Inflammatory macrophage (primary cell): ENCODE data around the gene WDR82.
A peak's percentile ranks its signal among the peaks of the same experiment; 100 is the strongest.

Experiments
- DNase-seq, 2 donors: peaks; one replicate each; pipeline ENCODE4 v3.0.0-alpha.2; 2020 to 2022

Gene WDR82

DNA sequence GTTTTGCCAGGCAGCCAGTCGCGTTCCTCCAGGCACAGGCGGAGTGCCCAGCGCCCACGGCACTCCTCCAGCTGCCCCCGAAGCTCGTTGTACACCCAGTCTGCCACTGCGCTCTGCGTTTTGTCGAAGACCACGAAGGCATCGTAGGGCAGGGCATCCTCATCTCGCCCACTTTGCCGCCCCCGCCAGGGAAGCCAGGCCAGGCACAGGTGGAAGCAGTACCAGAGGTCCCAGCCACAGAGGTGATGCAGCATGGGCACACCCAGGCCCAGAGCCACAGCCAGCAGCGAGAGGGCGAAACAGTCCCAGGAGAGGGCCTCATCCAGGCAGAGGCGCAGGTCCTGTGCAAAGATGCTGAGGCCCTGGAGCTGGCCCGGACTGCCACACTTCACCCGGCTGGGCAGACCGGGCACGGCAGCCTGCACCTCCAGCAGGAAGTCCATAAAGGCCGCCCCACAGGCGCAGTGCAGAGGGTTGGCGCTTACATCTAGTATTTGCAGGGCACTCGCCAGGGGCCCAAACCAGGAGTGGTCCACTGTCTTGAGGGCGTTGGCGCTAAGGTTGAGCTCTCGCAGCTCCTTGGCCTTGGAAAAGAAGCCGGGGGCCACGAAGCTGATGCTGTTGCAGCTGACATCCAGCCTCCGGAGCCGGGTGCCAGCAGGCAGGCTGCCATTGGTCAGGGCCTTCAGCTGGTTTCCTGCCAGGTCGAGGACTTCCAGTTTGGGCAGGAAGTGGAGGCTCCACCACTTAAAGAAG is 56.7 kb downstream of the WDR82 start:
- no peak for DNase-seq

DNA sequence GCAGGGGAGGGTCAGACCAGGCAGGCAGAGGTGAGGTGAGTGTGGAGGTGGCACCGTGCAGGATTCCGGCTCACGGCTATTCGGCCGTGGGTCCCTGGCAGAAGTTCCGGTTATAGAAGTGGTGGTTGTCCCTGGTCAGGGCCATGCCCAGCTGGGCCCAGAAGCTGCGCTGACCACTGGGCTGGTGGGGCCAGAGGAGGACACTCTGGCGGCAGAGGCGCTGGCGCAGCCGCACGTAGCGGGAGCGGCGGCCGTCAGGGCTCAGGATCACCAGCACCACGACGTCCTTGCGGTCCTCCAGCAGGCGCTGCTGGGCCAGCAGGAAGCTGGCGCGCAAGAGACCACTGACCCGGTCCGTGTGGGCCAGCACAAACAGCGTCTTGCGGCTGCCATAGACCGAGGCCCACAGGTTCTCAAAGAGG is 57.3 kb downstream of the WDR82 start:
- DNase-seq: no peak

DNA sequence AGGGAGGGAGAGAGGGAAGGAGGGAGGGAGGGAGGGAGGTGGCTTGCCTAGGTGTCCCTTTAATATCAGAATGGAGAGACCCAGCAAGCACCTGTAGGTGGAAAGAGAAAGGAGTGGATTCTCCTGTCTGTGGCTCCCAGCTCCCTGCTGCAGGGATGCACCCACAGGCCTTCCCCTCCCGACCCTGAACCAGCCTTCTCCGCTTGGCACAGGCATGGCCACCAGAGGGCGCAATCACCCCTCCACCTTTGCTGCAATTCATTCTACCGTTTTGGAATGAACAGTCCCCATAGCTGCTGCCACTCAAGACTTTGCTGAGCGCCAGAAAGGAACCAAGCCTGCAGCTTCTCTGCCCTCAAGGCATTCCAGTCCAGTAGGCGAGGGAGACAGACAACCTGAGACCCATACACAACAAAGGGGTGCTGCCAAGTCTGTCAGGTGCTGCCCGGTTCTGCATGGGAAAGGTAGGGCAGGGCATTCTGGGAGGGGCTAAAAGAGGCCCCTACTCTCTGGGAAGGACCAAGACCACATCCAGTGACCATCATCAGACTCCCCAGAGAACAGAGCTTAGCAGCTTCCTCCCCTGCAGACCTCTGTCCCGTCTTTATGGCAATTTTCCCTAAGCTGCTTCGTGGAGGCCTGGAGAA is 57.9 kb downstream of the WDR82 start:
- DNase-seq: peak; percentile 81 to 86

DNA sequence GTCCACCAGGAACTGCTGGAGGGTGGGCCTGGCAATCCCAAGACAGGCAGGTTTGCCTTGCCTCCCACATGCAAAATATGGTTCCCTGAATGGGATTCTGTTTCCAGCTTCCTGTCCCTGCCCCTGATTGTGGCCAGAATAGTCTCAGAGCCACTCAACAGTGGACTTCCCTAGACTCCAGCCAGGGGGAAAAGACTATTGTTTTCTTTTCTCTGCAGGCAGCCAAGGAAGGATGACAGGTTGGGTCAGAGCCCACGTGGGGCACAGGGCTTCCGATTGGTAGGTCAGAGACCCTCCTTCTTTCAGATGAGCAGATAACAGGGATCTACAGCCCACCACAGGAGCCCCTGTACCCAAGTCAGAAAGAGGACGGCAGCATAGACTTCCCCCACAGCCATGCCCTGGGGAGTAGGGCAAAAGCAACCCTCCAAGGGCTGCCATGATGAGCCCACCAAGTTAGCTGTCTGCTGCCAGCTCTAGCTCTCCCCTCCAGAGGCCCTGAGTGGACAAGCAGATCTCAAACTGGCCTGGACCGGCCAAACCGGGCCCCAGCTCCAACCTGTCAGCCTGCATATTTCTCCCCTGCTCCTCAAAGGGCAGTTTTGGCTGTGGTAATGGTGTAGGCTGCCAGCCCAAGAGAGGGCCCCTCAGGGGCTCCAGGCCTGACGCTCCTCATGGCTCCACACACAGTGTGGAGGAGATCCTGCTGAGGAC is 59.4 kb downstream of the WDR82 start:
- no peak for DNase-seq

DNA sequence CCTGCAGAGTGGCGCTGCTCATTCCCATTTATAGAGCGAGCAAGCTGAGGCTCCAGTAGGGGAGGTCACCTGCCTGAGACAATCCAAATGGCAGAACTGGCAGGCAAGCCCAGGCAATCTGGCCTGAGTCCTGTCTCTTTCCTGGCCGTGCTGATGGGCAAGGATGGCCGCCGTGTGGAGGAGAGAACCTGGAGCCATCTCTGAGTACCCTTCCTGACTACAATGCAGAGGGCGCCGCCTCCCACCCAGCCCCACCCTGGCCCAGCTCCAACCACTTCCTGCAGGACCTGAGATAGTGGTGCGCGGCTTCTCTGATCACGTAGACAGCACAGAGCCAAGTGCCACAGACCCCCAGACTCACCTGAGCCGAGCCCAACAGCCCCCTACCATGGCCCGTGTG is 60.0 kb downstream of the WDR82 start:
- DNase-seq: no peak

DNA sequence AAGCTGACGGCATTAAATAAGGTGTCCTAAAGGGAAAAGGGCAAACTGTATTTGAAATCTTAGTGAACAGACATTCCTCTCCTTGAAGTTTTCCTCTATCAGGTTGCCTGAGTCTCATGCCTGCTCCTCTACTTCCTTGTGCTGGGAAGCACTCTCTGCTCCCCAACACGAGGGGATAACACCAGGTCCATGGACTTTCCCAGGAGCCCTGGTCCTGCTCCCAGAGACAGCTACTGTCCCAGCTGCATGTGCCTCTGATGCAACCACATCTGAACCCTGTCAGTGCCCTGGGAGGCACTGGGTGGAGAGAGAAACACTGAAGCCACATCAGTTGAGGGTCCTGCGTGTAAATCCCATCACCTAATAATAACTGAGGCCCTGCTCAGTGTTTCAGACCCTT is 60.4 kb downstream of the WDR82 start:
- no peak for DNase-seq

DNA sequence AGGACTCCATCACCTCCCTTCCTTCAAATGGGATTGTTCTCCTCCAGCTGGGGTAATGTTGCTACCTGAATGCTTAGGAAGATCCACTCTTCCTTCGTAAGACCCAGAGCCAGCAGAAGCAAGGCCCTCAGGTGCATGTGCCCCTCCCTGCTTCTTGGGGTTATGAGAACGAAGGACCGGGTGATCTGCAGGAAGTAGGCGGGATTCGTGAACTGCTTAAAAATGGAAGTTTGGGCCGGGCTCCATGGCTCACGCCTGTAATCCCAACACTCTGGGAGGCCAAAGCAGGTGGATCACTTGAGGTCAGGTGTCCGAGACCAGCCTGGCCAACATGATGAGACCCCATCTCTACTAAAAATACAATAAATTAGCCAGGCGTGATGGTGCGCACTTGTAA is 61.0 kb downstream of the WDR82 start:
- DNase-seq: no peak

DNA sequence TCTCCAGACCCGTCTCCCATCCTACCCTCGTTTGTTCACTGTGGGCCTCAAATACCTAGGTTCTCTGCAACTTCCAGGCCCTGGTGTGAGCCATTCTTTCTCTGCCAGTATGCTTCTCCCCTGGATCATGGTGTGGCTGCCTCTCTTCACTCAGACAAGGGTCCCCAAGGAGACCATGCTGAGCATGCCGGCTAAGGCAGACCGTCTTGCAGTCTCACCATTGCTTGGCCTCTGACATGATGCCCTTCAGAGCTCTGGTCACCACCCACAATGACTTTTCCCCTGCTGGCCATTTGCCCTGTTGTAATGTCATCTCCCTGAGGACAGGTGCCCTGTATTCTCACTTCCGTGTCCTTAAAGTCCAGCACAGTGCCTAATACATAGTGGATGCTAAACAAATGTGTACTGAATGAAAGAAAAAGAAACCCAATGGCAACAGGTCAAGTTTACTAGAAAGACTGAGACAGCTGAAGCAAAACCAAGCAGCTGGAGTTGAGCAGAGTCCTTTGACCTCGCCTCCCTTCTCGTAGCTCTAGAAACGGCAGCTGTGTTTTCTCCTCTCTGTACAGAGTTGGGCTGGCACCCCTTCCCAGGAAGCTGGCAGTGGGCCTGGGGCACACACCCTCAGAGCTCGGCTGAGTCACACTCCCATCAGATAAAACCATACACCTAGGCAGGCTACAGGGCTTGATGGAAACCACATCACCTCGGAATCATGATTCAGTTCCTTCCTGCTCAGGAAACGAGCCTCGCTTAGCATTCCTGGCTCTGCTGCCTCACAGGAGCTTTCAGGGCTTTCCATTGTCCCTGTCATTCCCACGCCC is 61.7 kb downstream of the WDR82 start:
- DNase-seq: peak in 1 of 2 donors; percentile 38

DNA sequence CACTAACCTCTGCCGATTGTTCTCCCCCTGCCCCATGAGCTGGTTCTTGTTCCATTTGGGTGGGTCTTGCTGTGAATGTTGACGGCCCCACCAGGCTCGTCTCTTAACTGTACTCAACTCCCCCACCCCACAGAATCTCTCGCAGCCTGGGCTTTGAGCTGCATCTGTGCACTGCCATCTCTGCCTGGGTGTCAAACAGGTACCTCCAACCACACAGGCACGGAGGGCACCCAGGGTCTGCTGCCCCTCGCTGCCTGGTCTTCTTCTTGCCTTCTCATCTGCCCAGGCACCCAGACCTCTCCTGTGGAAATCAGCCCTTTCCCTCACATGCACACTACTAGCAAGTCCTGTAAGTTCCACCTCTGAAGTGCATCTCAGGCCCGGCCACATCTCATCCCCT is 63.1 kb downstream of the WDR82 start:
- DNase-seq: no peak

DNA sequence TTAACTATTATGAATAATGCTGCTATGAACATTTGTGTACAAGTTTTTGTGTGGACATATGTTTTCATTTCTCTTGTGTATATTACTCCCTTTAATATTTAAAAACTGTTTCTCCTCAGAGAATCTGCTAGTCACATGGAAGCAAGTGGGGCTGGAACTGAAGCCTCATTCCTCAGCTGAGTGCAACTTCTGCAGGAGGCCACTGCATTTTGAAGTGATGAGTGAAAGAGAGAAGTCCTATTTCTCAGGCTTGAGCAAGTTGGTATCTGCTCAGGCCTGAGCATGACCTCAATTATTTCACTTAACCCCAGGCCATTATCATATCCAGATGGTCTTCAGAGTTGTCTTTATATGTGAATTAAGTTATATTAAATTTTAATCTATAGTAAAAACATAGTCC is 64.5 kb downstream of the WDR82 start:
- DNase-seq: peak in 1 of 2 donors; percentile 7

DNA sequence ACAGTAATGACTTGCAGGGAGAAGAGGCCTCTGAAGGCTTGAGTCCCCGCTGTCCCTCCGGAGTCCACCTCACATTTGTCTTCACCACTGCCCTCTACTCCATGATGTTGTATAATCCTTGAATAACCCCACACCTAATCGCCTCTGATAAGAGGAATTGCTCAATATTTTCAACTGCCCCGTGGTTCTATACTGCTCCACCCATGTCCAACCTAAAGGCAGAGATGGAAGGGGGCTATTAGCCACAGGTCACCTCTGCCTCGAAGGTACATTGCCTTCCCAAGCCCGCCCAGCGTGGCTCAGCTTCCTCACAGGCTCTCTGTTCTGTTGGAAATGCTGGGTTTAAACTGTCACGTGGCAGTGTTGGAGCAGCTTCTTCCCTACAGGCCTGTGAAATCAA is 65.4 kb downstream of the WDR82 start:
- DNase-seq: no peak

DNA sequence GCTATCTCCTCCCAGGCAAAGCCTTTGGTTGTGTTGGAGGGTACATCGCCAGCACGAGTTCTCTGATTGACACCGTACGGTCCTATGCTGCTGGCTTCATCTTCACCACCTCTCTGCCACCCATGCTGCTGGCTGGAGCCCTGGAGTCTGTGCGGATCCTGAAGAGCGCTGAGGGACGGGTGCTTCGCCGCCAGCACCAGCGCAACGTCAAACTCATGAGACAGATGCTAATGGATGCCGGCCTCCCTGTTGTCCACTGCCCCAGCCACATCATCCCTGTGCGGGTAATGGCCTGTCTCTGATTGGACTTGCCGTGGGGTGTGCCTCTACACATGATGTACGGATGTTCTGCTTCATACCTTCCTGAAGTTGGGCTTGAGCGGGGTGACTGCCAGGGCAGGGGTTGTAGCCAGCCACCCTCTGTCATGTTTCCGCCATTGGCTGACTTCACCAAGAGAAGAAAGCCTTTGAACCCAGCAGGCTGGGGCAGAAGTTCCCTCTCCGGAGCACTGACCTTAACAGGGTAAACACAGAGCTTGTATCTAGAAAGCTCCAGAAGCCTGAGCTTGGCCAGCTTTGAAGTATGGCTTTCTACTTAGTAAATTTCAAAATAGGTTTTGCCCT is 67.1 kb downstream of the WDR82 start:
- DNase-seq: no peak

DNA sequence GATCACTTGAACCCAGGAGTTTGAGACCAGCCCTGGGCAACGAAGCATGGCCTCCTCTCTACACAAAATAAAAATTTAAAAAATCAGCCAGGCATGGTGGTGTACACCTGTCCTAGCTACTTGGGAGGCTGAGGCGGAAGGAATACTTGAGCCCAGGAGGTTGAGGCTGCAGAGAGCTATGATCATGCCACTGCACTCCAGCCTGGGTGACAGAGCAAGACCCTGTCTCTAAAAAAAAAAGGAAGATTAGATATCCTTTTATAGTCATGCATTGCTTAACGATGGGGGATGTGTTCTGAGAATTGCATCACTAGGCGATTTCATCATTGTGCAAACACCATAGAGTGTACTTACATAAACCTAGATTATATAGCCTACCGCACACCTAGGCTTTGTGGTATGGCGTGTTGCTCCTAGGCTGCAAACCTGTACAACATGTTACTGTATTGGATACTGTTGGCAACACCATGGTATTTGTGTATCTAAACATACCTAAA is 67.9 kb downstream of the WDR82 start:
- peak; percentile 81 to 94 for DNase-seq

DNA sequence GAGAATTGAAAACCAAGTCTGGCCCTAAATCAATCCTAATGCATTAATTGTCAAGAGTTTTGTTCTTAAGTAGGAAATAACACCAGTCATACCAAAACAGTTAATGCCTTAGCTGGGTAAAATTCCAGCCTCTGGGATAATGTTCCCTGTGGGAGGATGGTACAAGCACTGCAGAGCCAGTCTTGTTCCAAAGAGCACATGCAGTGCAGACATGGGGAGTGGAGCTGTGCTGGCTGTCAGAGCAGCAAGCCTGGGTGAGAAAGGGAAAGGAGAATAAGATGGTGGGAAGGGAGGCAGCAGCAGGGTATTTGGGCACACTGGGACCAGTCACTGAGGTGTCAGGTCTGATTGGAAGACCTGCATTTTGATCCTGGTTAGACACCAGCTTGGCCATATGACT is 68.4 kb downstream of the WDR82 start:
- DNase-seq: no peak

DNA sequence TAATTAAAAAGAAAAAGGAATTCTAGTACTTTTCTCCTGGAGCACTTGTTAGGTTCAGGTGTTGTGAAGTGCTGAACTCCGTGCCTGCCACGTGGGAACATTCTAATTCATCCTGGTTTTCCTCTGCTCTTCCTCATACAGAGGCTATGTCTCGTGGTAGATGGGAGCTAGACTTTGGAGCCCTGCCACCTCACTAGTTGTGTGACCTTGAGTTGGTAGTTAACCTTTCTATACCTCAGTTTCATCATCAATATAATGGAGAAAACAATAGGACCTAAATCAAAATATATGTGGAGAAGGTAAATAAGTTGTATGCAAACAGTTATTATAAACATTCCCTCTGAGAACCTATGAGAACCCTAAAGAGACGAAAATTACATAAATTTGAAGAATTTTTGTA is 69.9 kb downstream of the WDR82 start:
- no peak for DNase-seq

DNA sequence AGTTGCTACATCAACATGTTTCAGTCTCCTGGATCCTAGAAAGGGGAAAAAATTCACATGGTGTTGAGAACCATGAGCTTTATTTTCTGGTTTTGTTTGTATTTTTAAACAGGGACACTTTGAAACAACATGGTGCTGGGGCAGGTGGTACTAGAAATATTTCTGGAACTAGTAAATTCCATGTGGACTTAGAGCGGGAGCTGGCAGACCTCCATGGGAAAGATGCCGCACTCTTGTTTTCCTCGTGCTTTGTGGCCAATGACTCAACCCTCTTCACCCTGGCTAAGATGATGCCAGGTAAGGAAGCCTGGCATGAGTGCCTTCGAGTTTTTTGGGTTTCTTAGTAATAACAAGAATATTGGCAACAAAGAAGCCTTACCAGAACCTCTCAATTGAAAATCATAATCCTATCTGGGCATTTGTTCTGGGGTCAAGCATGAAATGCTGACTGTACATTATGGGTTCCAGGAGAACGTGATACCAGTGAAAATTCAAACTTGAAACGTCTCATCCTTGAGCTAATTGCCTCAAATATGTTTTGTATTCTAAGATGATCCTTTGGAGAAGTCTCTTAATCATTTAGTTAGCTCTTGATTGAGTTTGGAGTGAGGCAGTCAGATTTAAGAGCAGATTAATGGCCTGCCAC is 72.6 kb downstream of the WDR82 start:
- DNase-seq: no peak
